Right renal cortex interstitium (tissue), 3 donors: Measurements from ENCODE around the gene STK32B. TPM values are rescaled to one million over a fixed set of nuclear protein-coding genes. Genes with fewer than 3 reads are reported as not detected.
"Not testable (repeated sequence)": the region's sequence is repeated elsewhere in the genome, so short reads cannot be mapped to it uniquely, and the experiment has no call there.

Experiments used
- DNase-seq, 3 donors: peaks; one replicate each; pipeline ENCODE4 v3.0.0-alpha.2; 2013; ENCODE audit warnings: low read depth in 3 of 3, low spot score in 2 of 3
- polyA plus RNA-seq, 3 donors: library from polyadenylated mRNA; unstranded; fragments of 120-200 nt; gene quantifications; one replicate each; pipeline ENCODE4 v1.2.1, GENCODE V29; 2013; ENCODE audit not compliant: insufficient read length in 3 of 3

The STK32B gene
- polyA plus RNA-seq, 3 donors, result 8.6 to 11.0 (median 9.3) TPM

- no peak for DNase-seq
Measured at GRCh38 chr4:5247735-5248134, 196.5 kb downstream of the STK32B start.

DNA sequence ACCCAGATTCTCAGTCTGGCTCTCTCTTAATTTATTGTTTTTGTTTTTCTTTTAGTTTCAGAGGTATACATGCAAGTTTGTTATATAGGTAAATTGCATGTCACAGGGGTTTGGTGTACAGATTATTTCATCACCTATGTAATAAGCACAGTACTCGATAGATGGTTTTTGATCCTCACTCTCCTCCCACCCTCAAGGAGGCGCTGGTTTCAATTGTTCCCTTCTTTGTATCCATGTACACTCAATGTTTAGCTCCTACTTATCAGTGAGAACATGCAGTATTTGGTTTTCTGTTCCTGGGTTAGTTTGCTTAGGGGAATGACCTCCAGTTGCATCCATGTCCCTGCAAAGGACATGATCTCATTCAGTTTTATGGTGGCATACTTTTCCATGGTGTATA is 198.4 kb downstream of the STK32B start:
- DNase-seq, result no peak

GRCh38 chr4:5250536-5250935 is 199.3 kb downstream of the STK32B start:
- DNase-seq, result not testable (repeated sequence)

GRCh38 chr4:5256421-5256820 is 205.1 kb downstream of the STK32B start:
- DNase-seq, result no peak

DNA sequence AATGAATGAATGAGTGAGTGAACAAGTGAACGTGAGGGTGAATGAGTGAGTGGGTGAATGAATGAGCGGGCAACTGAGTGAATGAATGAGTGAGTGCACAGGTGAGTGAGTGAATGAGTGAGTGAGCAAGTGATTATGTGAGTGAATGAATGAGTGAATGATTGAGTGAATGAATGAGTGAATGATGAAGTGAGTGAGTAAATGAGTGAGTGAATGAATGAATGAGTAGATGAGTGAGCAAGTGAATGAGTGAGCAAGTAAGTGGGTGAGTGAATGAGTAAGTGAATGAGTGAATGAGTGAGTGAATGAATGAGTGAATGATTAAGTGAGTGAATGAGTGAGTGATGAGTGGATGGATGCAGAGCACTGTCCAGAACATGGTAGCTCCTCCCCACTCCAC is 205.8 kb downstream of the STK32B start:
- no peak for DNase-seq

DNA sequence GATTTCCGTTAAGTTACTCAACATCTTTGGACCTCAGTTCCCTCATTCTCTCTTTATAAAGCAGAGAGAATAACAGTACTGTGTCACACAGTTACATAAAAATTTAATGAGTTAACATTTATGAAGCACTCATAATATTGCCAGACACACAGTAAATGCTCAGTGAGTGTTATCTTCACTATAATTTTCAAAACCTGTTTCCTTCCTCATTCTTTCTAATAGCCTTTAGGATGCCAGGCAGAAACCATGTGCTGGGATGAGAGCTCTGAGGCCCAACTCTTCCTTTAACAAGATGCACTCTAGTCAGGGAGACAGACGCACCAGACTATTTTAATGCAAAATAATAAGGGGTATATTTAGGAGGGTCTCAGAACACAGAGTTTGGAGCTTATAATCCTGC is 208.2 kb downstream of the STK32B start:
- DNase-seq, result no peak

- DNase-seq, result no peak
Measured at GRCh38 chr4:5260121-5260520, 208.8 kb downstream of the STK32B start.

DNA sequence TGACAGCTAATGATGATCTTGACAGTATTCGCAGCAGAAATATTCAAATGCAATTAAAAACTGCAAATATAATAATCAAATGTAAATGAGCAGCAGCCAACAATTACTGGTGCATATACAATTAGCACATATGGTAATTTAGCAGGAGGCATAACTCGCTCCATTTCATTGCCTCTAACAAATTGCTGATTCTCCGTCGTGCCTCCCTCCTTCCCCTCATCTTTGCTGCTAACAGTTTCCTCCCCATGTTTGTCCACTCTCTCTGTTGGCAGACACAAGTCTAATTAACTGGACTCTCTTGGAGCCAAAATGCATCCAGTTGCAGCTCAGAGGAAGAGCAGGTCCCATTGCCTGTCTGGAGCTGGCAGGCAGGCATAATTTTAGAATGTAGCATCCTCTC is 210.6 kb downstream of the STK32B start:
- DNase-seq, result no peak

GRCh38 chr4:5266991-5267390 is 215.7 kb downstream of the STK32B start:
- no peak for DNase-seq

DNA sequence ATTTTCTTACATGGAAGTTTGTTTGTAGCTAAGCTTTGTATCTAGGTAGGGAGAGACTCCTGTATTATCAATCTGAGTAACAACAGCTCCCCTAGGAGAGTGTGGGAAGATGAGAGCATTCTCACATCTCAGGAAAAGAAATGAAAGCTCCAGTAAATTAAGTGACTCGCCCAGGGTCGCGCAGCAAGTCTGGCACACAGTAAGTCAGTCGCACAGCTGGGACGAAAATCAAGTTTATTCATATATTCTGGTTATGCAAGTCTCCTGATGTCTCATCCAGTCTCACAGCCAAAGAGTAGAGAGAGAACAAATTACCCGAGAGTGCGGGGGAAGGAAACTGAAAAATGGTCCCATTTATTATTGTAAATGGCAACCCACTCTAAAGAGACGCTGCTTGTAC is 216.1 kb downstream of the STK32B start:
- no peak for DNase-seq

DNA sequence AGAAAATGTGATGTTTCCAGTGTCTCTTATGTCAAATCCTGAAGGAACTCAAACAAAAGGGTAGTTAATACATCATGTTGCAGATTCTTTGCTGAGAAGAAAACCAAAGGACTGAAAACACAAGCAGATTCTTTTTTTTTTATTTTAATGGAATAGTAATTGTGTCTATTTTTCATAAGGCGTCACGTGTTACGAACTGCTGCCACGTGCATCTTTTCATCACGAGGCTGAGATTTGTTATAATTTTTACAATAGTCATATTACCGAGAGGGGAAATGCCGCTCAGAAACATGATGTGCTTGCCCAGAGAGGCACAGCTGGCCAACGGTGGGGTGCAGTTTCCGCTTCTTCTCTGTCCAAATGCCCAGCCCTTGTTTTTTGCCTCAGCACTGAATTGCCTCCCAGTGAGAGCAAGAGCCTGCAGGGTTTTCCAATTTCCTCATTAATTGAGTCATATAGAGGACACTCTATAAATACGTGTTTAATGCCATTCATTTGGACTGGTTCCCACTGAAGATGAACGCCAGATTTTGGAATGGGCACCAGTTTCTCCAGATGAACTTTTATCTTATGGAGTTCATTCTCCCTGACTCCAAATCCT is 225.3 kb downstream of the STK32B start:
- DNase-seq, result no peak

- no peak for DNase-seq
Measured at GRCh38 chr4:5277079-5277478, 225.8 kb downstream of the STK32B start.

DNA sequence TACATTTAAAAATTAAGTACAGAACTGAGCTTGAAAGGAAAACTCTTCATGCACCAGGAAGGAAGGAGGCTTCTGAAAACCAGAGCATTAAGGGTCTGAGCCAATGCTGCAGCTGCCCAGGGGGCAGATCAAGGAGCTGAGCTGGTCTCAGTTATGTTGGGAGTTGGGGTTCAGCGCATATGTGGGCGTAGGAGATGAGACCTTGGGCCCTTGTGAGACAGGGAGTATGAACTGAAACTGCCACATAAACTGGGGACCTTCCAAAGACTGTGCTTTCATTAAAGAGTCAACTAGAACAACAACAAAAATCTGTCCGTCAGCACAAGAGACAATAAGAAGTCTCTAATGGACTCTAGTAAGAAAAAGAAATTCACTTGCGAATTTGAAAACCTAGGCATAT is 226.9 kb downstream of the STK32B start:
- no peak for DNase-seq

DNA sequence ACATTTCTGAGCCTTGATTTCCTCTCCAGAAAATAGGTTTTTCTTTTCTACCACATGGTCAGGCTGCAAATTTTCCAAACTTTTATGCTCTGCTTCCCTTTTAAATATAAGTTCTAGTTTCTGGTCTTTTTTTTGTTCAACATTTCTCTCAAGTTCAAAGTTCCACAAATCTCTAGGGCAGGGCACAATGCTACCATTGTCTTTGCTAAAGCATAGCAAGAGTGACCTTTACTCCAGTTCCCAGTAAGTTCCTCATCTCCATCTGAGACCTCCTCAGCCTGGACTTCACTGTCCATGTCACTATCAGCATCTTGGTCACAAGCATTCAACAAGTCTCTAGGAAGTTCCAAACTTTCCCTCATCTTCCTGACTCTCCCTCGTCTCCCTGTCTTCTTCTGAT is 228.8 kb downstream of the STK32B start:
- not testable (repeated sequence) for DNase-seq

GRCh38 chr4:5280828-5281227 is 229.5 kb downstream of the STK32B start:
- no peak for DNase-seq

- no peak for DNase-seq
Measured at GRCh38 chr4:5283837-5284236, 232.6 kb downstream of the STK32B start.

- no peak for DNase-seq
Measured at GRCh38 chr4:5284517-5284916, 233.2 kb downstream of the STK32B start.

- no peak for DNase-seq
Measured at GRCh38 chr4:5292101-5292500, 240.8 kb downstream of the STK32B start.

GRCh38 chr4:5298000-5298787 is 246.9 kb downstream of the STK32B start:
- not testable (repeated sequence) for DNase-seq

- DNase-seq, result no peak
Measured at GRCh38 chr4:5300283-5300682, 249.0 kb downstream of the STK32B start.

- no peak for DNase-seq
Measured at GRCh38 chr4:5307928-5308327, 256.6 kb downstream of the STK32B start.

DNA sequence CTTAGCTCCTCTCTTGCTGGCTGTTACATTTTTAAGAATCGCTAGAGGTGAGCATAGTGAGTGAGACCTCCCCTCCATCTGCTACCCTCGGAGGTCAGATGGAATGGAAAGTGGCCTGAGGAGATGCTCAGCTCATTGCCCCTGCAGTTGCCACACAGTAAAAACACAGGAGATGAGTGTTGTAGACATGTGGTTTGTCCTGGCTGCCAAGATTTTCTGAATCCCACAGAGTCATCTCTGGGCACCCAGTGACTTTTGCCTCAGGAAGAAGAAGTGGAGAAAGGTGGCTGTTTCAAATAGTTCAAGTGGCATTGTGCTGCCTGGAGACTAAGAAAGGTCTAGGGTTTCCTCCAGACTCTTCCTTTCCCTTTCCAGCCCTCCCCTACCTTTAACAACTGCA is 271.0 kb downstream of the STK32B start:
- DNase-seq, result no peak
